ENCODE results near the gene ICAM4. TPM values are rescaled to one million over a fixed set of nuclear protein-coding genes. Genes with fewer than 3 reads are reported as not detected.

ICAM4 gene
- total and polyA plus RNA-seq, 9 of the 15 experiments (the other 6 are each of a cell fraction or from before 2014, with no cell fraction given), result 14.1 to 86.1 (median 29.6) TPM

GRCh38 chr19:10299545-10300458, 13.0 kb downstream of the ICAM4 start (continued):
- TF ChIP-seq TRIM24 (IDR thresholded peaks at IDR 0.05) (peak in 1 of 2 experiments; percentile 37; a peak in 1 of 4 replicates), TEAD4 (IDR thresholded peaks at IDR 0.05; ENCODE audit: low read length) (peak; percentile 84), TEAD4 (CRISPR knock-in tag; IDR thresholded peaks at IDR 0.05; ENCODE audit: borderline replicate concordance) (no peak), BMI1 (IDR thresholded peaks at IDR 0.05; ENCODE audit: low read length) (no peak), SOX6 (IDR thresholded peaks at IDR 0.05) (peak; percentile 69), SMARCC2 (IDR thresholded peaks at IDR 0.05; ENCODE audit: low read depth) (peak; percentile 62; the same call in 1 of the 2 replicates), NR2C1 (IDR thresholded peaks at IDR 0.05) (peak; percentile 65; the same call in 1 of the 2 replicates), NR2C1 (tag; IDR thresholded peaks at IDR 0.05) (peak; percentile 46), CREB3 (tag; conservative IDR thresholded peaks at IDR 0.05; ENCODE audit: low read depth) (no peak), ATF7 (IDR thresholded peaks at IDR 0.05) (peak; percentile 42), FUS (optimal IDR thresholded peaks at IDR 0.05; ENCODE audit: low read depth, low read length) (no peak), MGA (IDR thresholded peaks at IDR 0.05) (peak; percentile 74), SRSF9 (IDR thresholded peaks at IDR 0.05; ENCODE audit: borderline replicate concordance, low read depth, low read length) (no peak), SUPT5H (IDR thresholded peaks at IDR 0.05) (peak; percentile 64; the same call in 1 of the 2 replicates), SMAD4 (CRISPR knock-in tag; conservative IDR thresholded peaks at IDR 0.05) (peak; percentile 75), JUN (IDR thresholded peaks at IDR 0.05; ENCODE audit: borderline replicate concordance, low read depth, low read length) (no peak), JUN (CRISPR knock-in tag; IDR thresholded peaks at IDR 0.05; ENCODE audit: borderline replicate concordance) (peak; percentile 55; the same call in 1 of the 2 replicates)
